T-cell (primary cell): ENCODE data around the gene PLXND1. TPM values are rescaled to one million over a fixed set of nuclear protein-coding genes. Genes with fewer than 3 reads are reported as not detected.

Experiments
- ATAC-seq, 4 experiments: fragments of 200-7000 bp in 3 of 4; fragments of 150-1000 bp in 1 of 4; cut with Tn5 transposase; replicated peaks in 1 of 4; 1 replicate in 3 of 4; 2 replicates in 1 of 4; pipeline ENCODE4 v1.10.0; 2021; ENCODE audit warnings: moderate library complexity in 3 of 4, mild to moderate bottlenecking in 2 of 4, moderate number of reproducible peaks in 1 of 4
- CTCF ChIA-PET, 2 donors: fragments of 300-600 bp; sonication (Branson Sonifier 250); formaldehyde crosslinking; loops; one replicate each; lab custom pipeline; 2022; ENCODE audit warnings: antibody characterized with exemption in 2 of 2; lab: Charles Lee
- POLR2A ChIA-PET, 2 donors: fragments of 300-600 bp; sonication (Branson Sonifier 250); formaldehyde crosslinking; loops; one replicate each; lab custom pipeline; 2022; ENCODE audit warnings: antibody characterized with exemption in 2 of 2; lab: Charles Lee
- DNase-seq, 35 experiments: peaks; one replicate each; pipeline versions ENCODE4 v3.0.0 to v3.0.0-alpha.2; 2013 to 2023
- H3K27ac ChIP-seq: one replicate; pipeline ENCODE4 v1.5.1; 2013; ENCODE audit warnings: low read length
- H3K27me3 ChIP-seq, 2 experiments: replicated peaks in 1 of 2; 1 replicate in 1 of 2; 2 replicates in 1 of 2; pipeline versions ENCODE4 v1.6.1 to v1.7.0; 2013; ENCODE audit warnings: low read length in 1 of 2, mixed read lengths in 1 of 2; ENCODE audit not compliant: control insufficient read depth in 2 of 2, insufficient read depth in 2 of 2; ENCODE audit errors: extremely low read depth in 1 of 2
- H3K36me3 ChIP-seq, 2 donors: 1 replicate in 1 of 2; 2 replicates in 1 of 2; pipeline versions ENCODE4 v1.6.1 to v1.7.0; 2013; ENCODE audit warnings: low read length in 1 of 2; ENCODE audit not compliant: control insufficient read depth in 2 of 2, insufficient read depth in 1 of 2; ENCODE audit errors: extremely low read depth in 1 of 2
- H3K4me1 ChIP-seq, 2 experiments: 1 replicate in 1 of 2; 2 replicates in 1 of 2; pipeline versions ENCODE4 v1.6.1 to v1.7.0; 2013; ENCODE audit warnings: low read length in 2 of 2, mixed read lengths in 1 of 2; ENCODE audit not compliant: insufficient read depth in 2 of 2, control insufficient read depth in 1 of 2; ENCODE audit errors: extremely low read depth in 1 of 2
- H3K4me3 ChIP-seq, 2 donors: 1 replicate in 1 of 2; 2 replicates in 1 of 2; pipeline versions ENCODE4 v1.5.1 to v1.7.0; 2013; ENCODE audit warnings: mild to moderate bottlenecking in 2 of 2, low read length in 1 of 2, moderate library complexity in 1 of 2; ENCODE audit not compliant: control insufficient read depth in 1 of 2; ENCODE audit errors: extremely low read depth in 1 of 2
- H3K9me3 ChIP-seq: 2 replicates; pipeline ENCODE4 v1.7.0; 2013
- H3K27ac Mint-ChIP-seq, 2 donors: one replicate each; pipeline ENCODE4 v1.8.0; 2020 to 2021; ENCODE audit warnings: mild to moderate bottlenecking in 2 of 2, mixed read lengths in 2 of 2
- H3K27me3 Mint-ChIP-seq, 2 donors: one replicate each; pipeline ENCODE4 v1.8.0; 2021 to 2022; ENCODE audit warnings: mixed read lengths in 2 of 2
- H3K36me3 Mint-ChIP-seq: one replicate; pipeline ENCODE4 v1.8.0; 2021; ENCODE audit warnings: mixed read lengths
- H3K4me1 Mint-ChIP-seq, 3 donors: one replicate each; pipeline ENCODE4 v1.8.0; 2020 to 2022; ENCODE audit warnings: mixed read lengths in 3 of 3, mild to moderate bottlenecking in 1 of 3
- H3K4me3 Mint-ChIP-seq, 3 donors: one replicate each; pipeline ENCODE4 v1.8.0; 2020 to 2022; ENCODE audit warnings: mild to moderate bottlenecking in 3 of 3, mixed read lengths in 3 of 3, moderate library complexity in 3 of 3
- H3K9me3 Mint-ChIP-seq, 3 donors: one replicate each; pipeline ENCODE4 v1.8.0; 2020 to 2022; ENCODE audit warnings: mixed read lengths in 3 of 3
- WGBS: methylation state at CpG from one replicate; pipeline ENCODE4 v1.1.5; 2013; ENCODE audit warnings: missing lambda C conversion rate; ENCODE audit not compliant: insufficient coverage; 5-methylcytosine and 5-hydroxymethylcytosine counted together
- total RNA-seq, 35 experiments: library from RNA in 6 of 35; stranded (reverse) in 6 of 35; fragments of 120-200 nt in 1 of 35; gene quantifications; one replicate each; pipeline versions ENCODE4 v1.2.1 to v1.2.4 and lab custom pipeline; 2013 to 2026

The PLXND1 gene
- total RNA-seq, 5 donors from 2014 or later (not counting 1 experiment from before 2014, with no cell fraction given), result 13.6 to 53.3 (median 44.9) TPM

DNA sequence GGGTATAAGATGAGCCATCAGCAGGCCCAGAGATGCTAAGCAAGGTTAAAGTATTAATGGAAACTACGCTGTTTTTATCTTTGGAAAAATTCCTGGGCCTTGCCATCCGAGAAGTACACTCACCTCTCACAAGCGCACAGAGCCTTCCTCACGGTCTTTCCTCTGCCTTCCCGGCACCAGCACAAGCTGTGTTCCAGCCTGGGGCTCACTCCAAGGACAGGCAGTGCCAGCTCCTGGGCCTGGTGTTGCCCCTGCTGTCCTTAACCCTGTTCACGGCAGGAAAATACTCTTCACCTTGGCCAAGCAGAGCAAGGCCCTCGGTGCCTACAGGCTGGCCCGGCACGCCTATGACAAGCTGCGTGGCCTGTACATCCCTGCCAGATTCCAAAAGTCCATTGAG lies 92.4 kb downstream of the PLXND1 start:
- no peaks in the 10 kb centered on the region for H3K36me3 ChIP-seq
- 89% methylated on average over 9 of the region's 10 CpGs for WGBS
- Mint-ChIP-seq H3K4me3 (no peak overlapping the region), H3K36me3 (peaks cover 31% of the 10 kb centered on the region), H3K4me1 (peaks cover 0 to 6% (median 4%) of the 10 kb centered on the region in 3 donors), H3K27ac (no peak overlapping the region), H3K9me3 (no peaks in the 10 kb centered on the region), H3K27me3 (no peaks in the 10 kb centered on the region)
- H3K27ac ChIP-seq, result no peak overlapping the region
- no peaks in the 10 kb centered on the region for H3K27me3 ChIP-seq
- CTCF ChIA-PET, result interaction anchor here in 1 of 2 donors (0.5 kb wide), 1 partner anchor 56 kb away, joined by 7 read pairs; no protein-coding TSS in a partner anchor
- H3K4me3 ChIP-seq, result no peak overlapping the region
- ATAC-seq (no peak), DNase-seq (no peak)
- peaks cover 0 to 4% of the 10 kb centered on the region in 2 experiments for H3K4me1 ChIP-seq
- no peaks in the 10 kb centered on the region for H3K9me3 ChIP-seq
- POLR2A ChIA-PET, result no interaction called here

DNA sequence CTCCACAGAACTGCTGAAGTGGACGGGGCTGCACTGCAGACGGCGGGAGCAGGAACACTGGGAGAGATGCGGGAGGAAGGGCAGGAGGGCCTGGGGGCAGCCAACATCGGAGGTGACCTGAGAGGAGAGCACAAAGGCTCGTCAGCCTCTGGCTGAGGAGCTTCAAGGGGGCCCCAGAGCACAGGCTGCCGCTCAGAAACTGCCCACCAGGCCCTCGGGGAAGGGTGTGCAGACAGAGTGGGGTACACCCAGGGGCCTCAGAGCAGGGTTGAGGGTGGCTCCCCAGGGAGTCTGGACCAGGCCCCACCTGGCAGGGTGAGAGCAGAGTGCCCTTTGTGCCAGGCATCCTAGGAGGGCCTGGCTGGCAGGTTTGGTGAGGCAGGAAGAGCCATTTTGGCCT lies 92.8 kb downstream of the PLXND1 start:
- H3K27me3 ChIP-seq, result no peaks in the 10 kb centered on the region
- H3K36me3 ChIP-seq, result no peaks in the 10 kb centered on the region
- ATAC-seq (no peak), DNase-seq (no peak)
- WGBS, result 87% methylated on average over 8 of the region's 8 CpGs
- Mint-ChIP-seq H3K4me1 (peaks cover 0 to 6% (median 4%) of the 10 kb centered on the region in 3 donors), H3K27me3 (no peaks in the 10 kb centered on the region), H3K27ac (no peak overlapping the region), H3K4me3 (no peak overlapping the region), H3K9me3 (no peaks in the 10 kb centered on the region), H3K36me3 (peaks cover 32% of the 10 kb centered on the region)
- ChIA-PET POLR2A (interaction anchor here in 1 of 2 donors (0.6 kb wide), 1 partner anchor 48 kb away, joined by 3 read pairs; no protein-coding TSS in a partner anchor), CTCF (no interaction called here)
- no peak overlapping the region for H3K4me3 ChIP-seq
- peaks cover 0 to 4% of the 10 kb centered on the region in 2 experiments for H3K4me1 ChIP-seq
- no peaks in the 10 kb centered on the region for H3K9me3 ChIP-seq
- H3K27ac ChIP-seq, result no peak overlapping the region

DNA sequence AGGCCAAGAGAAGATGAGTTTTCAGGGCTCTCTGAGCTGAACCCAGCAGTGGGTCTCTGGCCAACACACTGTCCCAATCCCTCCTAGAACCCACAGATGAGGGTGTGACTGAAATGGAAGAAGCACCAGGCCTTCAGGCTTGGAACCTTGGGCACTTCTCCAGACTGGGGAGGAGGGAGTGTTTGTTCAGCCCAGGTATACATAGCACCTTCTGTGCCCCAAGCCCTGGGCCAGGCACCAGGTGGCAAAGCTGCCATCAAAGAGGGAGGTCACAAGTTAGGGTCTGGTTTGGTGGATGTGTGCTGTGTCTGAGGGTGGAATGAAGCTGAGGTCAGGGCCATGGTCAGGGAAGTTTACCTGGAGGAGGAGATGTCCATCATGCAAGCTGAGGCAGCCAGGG lies 93.9 kb downstream of the PLXND1 start:
- no peak overlapping the region for H3K27ac ChIP-seq
- ChIA-PET CTCF (no interaction called here), POLR2A (no interaction called here)
- H3K9me3 ChIP-seq, result no peaks in the 10 kb centered on the region
- Mint-ChIP-seq H3K27ac (no peak overlapping the region), H3K36me3 (peaks cover 32% of the 10 kb centered on the region), H3K4me3 (no peak overlapping the region), H3K4me1 (peaks cover 0 to 6% (median 4%) of the 10 kb centered on the region in 3 donors), H3K9me3 (no peaks in the 10 kb centered on the region), H3K27me3 (no peaks in the 10 kb centered on the region)
- H3K27me3 ChIP-seq, result no peaks in the 10 kb centered on the region
- DNase-seq, result no peak
- peaks cover 0 to 4% of the 10 kb centered on the region in 2 experiments for H3K4me1 ChIP-seq
- H3K4me3 ChIP-seq, result no peak overlapping the region
- no peak for ATAC-seq
- H3K36me3 ChIP-seq, result peaks cover 0 to 3% of the 10 kb centered on the region in 2 donors

DNA sequence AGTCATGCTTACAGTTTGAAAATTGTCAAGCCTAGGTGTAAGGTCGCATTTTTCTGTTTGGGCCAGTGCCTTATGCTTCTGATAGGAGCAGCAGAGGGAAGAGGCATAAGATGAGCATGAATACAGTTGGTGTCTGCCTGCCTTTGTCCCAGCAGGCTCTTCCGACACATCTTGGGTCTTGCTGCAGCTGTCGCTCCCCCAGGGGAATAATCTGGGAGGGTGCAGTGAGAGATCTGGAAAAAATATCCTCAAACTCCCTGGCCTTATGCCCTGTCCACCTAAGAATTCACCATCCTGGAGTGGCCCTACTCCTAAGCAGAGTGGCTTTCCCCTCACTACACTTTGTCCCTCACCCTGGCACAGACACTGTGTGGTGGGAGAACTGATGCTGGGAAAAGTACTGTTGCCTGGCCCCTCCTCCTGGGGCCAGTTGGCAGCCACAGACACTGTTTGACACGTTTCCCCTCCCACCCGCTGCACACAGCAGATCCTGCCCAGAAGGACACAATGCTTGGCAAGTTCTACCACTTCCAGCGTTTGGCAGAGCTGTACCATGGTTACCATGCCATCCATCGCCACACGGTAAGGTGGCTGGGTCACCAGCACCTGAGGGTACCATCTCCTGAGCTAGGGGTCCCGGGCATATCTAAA lies 99.2 kb downstream of the PLXND1 start:
- Mint-ChIP-seq H3K27ac (no peak overlapping the region), H3K4me3 (no peak overlapping the region), H3K4me1 (peaks cover 0 to 6% (median 4%) of the 10 kb centered on the region in 3 donors), H3K9me3 (no peaks in the 10 kb centered on the region), H3K27me3 (no peaks in the 10 kb centered on the region), H3K36me3 (peaks cover 41% of the 10 kb centered on the region)
- WGBS, result 89% methylated on average over 7 of the region's 9 CpGs
- POLR2A ChIA-PET, result interaction anchor here in 1 of 2 donors (0.6 kb wide), 1 partner anchor 584 kb away, joined by 3 read pairs; no protein-coding TSS in a partner anchor
- CTCF ChIA-PET, result no interaction called here
- ATAC-seq (no peak), DNase-seq (no peak)
- Histone ChIP-seq H3K4me1 (peaks cover 0 to 4% of the 10 kb centered on the region in 2 experiments), H3K4me3 (no peak overlapping the region), H3K9me3 (no peaks in the 10 kb centered on the region), H3K27me3 (no peaks in the 10 kb centered on the region), H3K36me3 (peaks cover 0 to 5% of the 10 kb centered on the region in 2 donors), H3K27ac (no peak overlapping the region)

GRCh38 chr3:129506231-129506742 lies 100.2 kb downstream of the PLXND1 start:
- 96% methylated on average over 3 of the region's 9 CpGs for WGBS
- ChIA-PET POLR2A (no interaction called here), CTCF (no interaction called here)
- Histone ChIP-seq H3K27me3 (no peaks in the 10 kb centered on the region), H3K27ac (no peak overlapping the region), H3K9me3 (no peaks in the 10 kb centered on the region), H3K4me1 (peaks cover 0 to 4% of the 10 kb centered on the region in 2 experiments), H3K36me3 (peaks cover 0 to 5% of the 10 kb centered on the region in 2 donors), H3K4me3 (no peak overlapping the region)
- DNase-seq (no peak), ATAC-seq (no peak)
- Mint-ChIP-seq H3K4me1 (peaks cover 0 to 6% (median 4%) of the 10 kb centered on the region in 3 donors), H3K27me3 (no peaks in the 10 kb centered on the region), H3K36me3 (peaks cover 34% of the 10 kb centered on the region), H3K4me3 (no peak overlapping the region), H3K9me3 (no peaks in the 10 kb centered on the region), H3K27ac (no peak overlapping the region)

- Histone ChIP-seq H3K9me3 (no peaks in the 10 kb centered on the region), H3K27me3 (no peaks in the 10 kb centered on the region), H3K4me3 (no peak overlapping the region), H3K4me1 (peaks cover 0 to under 1% of the 10 kb centered on the region in 2 experiments), H3K27ac (no peak overlapping the region), H3K36me3 (peaks cover 2 to 5% of the 10 kb centered on the region in 2 donors)
- H3K4me3 Mint-ChIP-seq, result no peak overlapping the region
- WGBS, result 97% methylated on average over 5 of the region's 6 CpGs
- DNase-seq (no peak), ATAC-seq (no peak)
- no peaks in the 10 kb centered on the region for H3K27me3 Mint-ChIP-seq
- no peaks in the 10 kb centered on the region for H3K4me1 Mint-ChIP-seq
- H3K27ac Mint-ChIP-seq, result no peak overlapping the region
- ChIA-PET CTCF (no interaction called here), POLR2A (no interaction called here)
- H3K9me3 Mint-ChIP-seq, result no peaks in the 10 kb centered on the region
- peaks cover 42% of the 10 kb centered on the region for H3K36me3 Mint-ChIP-seq
Measured at GRCh38 chr3:129505341-129505740, 101.1 kb downstream of the PLXND1 start.
